HG02970 (cell line): ENCODE data around the gene PRM2.

Experiments used
- ATAC-seq: cut with Tn5 transposase; IDR thresholded peaks from one replicate; pipeline ENCODE4 v1.9.1; 2021; ENCODE audit warnings: mild to moderate bottlenecking, moderate library complexity, moderate number of reproducible peaks; ENCODE audit not compliant: unreplicated experiment, low FRiP score

The PRM2 gene, protein sequence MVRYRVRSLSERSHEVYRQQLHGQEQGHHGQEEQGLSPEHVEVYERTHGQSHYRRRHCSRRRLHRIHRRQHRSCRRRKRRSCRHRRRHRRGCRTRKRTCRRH

GRCh38 chr16:11276143-11276895, at the start of gene PRM2:
TSS of gene PRM2 (minus strand) at chr16:11276480. CDS start at chr16:11276370, 110 bp downstream.
- ATAC-seq = no peak

DNA sequence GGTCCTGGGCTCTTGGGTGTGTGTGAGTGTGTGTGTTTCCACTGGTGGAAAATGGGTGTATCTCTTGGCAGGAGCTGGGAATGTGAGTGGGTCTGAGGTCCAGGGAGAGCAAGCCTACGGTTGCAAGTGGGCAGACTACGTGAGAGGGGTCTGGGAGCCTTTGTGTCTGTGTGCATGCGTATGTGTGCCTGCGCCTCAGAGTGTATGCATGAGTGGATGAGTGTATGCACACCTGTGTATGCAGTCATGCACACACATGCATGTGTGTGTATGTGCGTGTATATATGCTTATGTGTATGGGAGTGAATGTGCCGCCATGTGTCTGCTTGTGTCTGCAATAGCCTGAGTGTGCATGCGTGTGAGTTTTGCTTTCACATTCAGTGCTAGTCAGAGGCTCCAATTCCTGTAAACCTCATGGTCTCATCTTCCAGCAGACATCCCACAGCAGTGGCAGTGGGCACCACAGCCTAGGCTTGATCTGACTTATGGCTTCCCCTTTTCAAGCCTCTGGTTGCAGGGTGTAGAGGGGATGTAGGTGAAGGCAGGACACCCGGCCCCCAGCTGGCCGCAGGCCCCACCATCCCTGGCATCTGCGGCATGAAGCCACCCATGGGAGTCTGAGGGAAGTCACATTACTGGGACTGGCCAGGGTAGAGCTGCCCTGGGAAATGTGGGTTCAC, 49.3 kb upstream of the PRM2 start:
- ATAC-seq = no peak

DNA sequence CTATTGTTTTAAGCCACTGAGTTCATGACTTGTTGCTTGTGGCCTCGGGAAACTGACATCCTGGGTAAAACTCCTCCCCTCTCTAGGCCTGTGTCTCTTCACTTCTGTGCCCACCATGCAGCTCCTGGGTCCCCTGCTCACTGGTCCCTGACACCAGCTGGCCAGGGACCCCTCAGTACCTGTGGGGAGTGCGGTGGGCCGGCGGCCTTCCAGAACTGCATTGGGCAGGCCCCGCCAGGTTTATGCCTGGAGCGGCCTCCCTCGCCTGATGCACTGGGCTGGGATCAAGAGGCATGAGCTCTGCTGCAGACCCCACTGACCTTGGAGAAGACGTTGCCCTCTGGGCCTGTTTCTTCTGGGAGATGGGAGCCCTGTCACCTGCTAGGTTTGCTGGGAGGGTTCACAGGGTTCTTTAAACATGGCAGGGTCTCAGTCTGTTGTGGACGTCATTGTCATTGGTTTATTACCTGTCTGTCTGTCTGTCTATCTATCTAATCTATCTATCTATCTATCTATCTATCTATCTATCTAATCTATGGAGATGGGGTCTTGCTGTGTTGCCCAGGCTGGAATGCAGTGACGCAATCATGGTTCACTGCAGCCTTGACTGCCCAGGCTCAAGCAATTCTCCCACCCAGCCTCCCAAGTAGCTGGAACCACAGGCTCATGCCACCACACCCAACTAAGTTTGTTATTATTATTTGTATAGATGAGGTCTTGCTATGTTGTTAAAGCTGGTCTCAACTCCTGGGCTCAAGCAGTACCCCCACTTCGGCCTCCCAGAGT, 47.5 kb upstream of the PRM2 start:
- ATAC-seq = no peak

DNA sequence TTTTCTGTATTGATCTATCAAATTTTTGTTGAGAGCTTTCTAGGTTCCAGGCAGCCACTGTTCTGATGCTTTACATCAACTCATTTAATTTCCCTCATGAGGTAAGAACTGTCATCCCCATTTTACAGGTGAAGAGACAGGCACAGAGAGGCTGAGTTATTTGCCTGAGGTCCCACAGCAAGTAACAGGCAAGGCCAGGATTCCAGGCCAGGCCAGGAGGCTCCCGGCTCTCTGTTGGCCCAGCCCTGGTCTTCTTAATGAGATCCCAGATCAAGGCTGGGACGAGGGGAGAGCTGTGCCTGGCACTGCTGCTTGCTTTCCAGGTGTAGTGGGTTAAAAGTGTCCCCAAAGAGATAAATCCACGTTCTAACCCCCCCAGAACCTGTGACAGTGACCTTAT, 46.5 kb upstream of the PRM2 start:
- no peak for ATAC-seq

DNA sequence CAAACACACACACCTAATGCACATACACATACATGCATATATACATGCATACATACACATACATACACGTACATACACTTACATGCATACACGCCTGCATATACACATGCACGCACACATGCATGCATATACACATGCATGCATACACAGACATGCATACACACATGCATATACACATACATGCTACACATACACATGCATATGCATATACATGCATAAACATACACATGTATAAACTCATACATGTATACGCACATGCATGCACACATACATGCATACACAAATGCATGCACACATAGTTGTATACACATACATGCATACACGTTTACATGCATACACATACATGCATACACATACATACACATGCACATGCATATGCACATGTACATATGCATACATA, 45.4 kb upstream of the PRM2 start:
- no peak for ATAC-seq

DNA sequence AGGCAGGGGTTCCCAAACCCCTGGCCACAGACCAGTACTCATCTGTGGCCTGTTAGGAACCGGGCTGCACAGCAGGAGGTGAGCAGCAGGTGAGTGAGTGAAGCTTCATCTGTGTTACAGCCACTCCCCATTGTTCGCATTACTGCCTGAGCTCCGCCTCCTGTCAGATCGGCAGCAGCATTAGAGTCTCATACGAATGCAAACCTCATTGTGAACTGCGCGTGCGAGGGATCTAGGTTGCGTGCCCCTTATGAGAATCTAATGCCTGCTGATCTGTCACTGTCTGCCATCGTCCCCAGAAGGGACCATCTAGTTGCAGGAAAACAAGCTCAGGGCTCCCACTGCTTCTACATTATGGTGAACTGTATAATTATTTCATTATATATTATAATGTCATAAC, 43.9 kb upstream of the PRM2 start:
- no peak for ATAC-seq

- ATAC-seq = no peak
Observed at GRCh38 chr16:11319529-11320146, 43.4 kb upstream of the PRM2 start.

DNA sequence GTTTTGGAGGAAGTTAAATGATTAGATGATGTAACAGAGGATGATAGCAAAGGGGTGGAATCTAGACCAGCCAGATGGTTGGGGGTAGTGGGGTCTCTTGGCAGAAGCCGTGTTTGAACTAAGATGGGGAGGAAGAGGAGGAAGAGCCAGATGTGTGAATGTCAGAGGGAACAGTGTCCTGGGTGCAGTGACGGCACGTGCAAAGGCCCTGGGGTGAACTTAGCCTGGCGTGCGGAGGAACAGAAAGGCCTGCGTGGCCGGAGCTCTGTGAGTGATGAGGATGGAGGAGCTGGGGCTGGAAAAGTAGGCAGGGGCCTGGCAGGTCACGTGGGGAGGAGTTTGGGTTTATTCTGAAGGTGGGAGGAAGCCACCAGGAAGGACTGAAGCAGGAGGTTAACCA, 42.5 kb upstream of the PRM2 start:
- no peak for ATAC-seq

GRCh38 chr16:11316331-11317015, 40.2 kb upstream of the PRM2 start:
- no peak for ATAC-seq

GRCh38 chr16:11315510-11315909, 39.2 kb upstream of the PRM2 start:
- no peak for ATAC-seq

DNA sequence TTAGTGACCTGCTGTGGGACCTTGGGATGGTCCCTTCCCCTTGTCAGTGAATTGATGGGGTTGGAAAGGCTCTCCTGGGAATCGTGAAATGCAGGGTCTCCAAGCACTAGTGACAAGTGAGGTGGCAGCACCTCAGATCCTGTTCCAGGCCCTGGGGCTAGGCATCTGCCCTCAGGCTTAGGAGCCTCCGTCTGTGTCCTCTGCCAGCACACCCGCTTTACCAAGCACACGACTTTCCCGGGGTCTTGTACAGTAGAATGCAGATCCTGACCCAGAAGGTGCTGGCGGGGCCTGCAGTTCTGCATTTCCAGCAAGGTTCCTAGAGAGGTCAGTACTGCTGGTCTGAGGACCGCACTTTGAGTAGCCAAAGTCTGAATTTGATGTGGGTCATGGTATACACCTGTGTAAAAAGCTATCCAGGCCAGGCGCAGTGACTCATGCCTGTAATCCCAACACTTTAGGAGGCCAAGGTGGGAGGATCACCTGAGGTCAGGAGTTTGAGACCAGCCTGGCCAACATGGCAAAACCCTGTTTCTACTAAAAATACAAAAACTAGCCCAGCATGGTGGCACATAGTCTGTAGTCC, 38.1 kb upstream of the PRM2 start:
- no peak for ATAC-seq

DNA sequence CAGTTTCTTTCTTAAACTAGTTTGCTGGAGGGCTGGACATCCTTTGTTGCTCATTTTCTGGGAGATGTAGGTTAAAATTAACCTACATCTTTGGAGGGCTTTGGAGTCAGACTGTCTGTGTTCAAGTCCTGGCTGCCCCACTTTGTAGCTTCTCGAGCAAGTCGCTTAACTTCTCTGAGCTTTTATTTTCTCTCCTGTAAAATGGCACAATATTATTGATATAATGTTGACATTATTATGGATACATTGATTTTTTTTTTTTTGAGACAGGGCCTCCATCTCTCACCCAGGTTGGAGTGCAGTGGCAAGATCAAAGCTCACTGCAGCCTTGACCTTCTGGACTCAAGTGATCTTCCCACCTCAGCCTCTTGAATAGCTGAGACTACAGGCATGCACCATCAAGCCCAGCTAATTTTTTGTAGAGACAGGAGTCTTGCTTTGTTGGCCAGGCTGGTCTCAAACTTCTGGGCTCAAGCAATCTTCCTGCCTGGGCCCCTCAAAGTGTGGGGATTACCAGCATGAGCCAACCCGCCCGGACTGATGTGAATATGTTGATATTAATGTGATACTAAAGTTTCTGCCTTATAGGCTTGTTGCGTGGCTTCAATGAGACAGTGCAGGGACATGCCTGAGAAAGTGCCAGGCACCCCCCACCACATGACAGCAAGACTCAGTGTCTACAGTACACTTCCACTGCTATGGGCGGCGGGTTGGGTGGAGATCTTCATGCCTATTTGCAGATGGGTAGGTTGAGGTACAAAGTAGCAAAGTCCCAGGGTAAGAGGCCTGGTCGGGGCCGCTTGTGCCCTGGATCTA, 37.4 kb upstream of the PRM2 start:
- no peak for ATAC-seq

DNA sequence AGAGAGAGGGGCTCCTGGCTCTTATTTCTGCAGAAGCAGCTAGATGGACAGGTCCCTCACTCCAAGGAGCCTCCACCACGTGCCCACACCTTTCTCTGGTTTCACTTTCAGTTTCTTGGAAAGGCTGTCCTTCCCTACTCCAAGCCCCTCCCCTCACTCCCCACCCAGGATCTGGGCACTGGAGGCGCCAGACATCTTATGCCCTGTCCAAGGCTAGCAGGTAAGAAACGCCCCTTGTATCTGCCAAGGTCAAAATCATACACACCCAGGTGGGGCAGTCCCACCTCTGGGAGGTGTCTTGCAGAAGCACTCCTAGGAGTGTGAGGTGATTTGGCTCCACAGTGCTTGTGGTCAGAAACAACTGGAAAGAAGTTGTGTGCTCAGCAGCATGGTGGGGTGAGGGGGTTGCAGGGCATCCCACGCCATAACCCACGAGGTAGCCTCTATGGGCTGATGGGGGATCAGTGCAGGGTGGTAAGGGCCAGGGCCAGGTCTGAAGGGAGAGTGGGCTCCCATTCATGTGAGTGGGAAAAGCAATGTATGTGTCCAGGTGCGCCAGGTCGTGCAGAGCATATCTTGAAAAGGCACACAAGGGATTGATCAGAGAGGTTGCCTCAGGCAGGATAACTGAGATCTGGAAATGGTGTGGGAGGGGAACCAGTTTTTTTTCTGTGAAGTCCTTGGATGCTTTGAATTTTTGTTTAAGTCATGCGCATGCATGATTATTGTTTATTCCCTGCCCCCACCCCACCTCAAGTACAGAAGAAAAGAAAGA, 36.6 kb upstream of the PRM2 start:
- no peak for ATAC-seq

GRCh38 chr16:11310997-11311561, 34.8 kb upstream of the PRM2 start:
- no peak for ATAC-seq

DNA sequence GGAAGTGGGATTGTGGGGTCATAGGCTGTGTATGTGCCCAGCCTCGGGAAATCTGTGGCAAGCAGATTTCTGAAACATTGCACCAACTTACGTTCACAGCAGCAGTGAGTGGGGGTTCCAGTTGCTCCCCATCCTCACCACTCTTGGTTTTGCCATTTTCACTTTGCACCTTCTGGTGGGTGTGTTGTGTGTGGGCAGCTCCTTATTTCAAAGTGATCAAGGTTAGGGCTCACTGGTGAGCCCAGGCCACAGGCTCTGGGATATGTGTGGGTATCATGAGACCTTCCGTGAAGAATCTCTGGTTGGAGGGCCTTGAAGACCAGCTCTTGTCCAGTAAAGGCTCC, 34.3 kb upstream of the PRM2 start:
- no peak for ATAC-seq

DNA sequence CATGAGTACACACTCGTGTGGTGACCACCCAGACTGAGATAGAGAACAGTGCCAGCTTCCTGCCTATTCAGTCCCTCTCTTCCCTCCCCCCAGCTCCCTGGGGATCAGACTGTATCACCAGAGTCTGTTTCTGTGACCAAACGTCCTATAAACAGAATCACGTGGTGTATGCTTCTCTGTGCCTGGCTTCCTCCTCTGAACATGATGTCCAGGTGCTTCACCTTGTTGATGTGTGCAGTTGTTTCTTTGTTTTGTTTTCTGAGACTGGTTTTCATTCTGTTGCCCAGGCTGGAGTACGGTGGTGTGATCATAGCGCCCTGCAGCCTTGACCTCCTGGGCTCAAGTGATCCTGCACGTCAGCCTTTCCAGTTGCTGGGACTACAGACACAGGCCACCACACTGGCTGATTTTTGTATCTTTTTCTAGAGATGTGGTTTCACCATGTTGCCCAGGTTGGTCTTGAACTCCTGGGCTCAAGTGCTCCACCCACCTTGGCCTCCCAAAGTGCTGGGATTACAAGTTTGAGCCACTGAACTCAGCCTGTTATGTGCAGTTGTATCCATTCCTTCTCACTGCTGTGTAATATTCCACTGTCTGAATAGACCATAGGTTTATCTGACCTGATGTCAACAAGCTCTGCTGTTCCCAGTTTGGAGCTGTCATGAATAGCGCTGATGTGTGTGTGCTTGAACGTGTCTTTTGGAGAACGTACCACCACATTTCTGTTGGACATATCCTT, 33.8 kb upstream of the PRM2 start:
- peak; percentile 48 for ATAC-seq
